HG03521 (cell line): ENCODE data around the gene MRPL11.
A peak's percentile ranks its signal among the peaks of the same experiment; 100 is the strongest.
"Not testable (repeated sequence)": the region's sequence is repeated elsewhere in the genome, so short reads cannot be mapped to it uniquely, and the experiment has no call there.

ENCODE experiments used
- ATAC-seq: cut with Tn5 transposase; IDR thresholded peaks from one replicate; pipeline ENCODE4 v1.9.1; 2021; ENCODE audit warnings: mild to moderate bottlenecking, moderate library complexity; ENCODE audit not compliant: unreplicated experiment

The MRPL11 gene

DNA sequence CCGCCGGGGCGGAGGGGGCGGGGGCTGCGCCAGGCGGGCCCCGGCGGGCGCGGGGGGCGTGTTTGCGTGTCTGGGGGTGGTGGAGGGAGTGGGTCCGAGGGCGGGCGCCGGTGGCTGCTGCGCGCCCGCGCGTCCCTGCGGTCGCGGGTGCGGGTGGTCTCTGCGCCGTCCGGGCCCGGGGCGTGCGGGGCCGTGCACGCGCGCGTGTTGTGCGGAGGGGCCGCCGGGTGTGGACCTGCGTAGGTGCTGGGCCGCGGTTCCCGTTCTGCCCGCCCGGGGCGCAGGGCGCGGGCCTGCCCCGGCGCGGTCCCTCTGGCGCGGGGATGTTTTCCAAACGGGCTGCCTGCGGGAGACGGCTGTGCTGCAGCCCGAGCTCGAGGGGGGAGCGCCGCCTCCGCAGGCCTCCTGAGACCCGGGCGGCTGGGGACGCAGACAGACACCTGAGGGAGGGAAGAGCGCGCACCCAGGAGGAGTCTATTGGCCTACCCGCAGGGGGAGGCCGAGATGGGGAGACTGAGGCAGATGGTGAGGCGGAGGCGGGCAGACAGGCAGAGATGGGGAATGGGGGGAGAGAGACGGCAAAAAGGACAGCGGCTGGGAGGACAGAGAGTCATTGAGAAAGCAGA, 28.5 kb upstream of the MRPL11 start:
- peak; percentile 30 for ATAC-seq

- ATAC-seq, result peak; percentile 84
These were observed 27.8 kb upstream of the MRPL11 start, which contains the start of gene PELI3 for GRCh38 chr11:66466225-66467033. Gene PELI3, plus strand, starts transcription at chr11:66466905. Its CDS starts 1,224 bp downstream, at chr11:66468129.

- no peak for ATAC-seq
These were observed 27.0 kb upstream of the MRPL11 start for GRCh38 chr11:66465373-66466224.

DNA sequence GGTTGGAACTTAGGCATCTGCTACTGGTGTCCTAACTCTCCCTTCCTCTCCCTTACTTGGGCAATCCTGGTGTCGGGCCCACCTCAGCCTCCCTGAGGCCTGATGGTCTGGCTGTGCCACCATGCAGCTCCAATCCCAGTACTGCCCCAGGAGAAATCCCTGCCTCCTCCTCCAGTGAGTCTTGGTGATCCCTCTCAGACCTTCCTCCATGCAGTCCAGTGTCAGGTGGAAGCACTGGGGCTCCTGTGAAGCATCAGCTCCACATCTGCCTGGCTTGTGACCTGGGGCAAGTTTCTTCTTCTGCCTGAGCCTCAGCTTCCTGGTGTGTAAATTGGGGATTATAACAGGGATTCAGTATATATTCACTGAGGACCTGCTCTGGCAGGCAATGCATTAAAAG, 26.3 kb upstream of the MRPL11 start:
- no peak for ATAC-seq

GRCh38 chr11:66464116-66464515, 25.5 kb upstream of the MRPL11 start:
- ATAC-seq, result not testable (repeated sequence)

- ATAC-seq, result no peak
These were observed 24.3 kb upstream of the MRPL11 start for GRCh38 chr11:66462911-66463310.

GRCh38 chr11:66462010-66462409, 23.4 kb upstream of the MRPL11 start:
- no peak for ATAC-seq

GRCh38 chr11:66459138-66459778, 20.6 kb upstream of the MRPL11 start:
- no peak for ATAC-seq

- ATAC-seq, result no peak
These were observed 19.2 kb upstream of the MRPL11 start for GRCh38 chr11:66457826-66458225.

DNA sequence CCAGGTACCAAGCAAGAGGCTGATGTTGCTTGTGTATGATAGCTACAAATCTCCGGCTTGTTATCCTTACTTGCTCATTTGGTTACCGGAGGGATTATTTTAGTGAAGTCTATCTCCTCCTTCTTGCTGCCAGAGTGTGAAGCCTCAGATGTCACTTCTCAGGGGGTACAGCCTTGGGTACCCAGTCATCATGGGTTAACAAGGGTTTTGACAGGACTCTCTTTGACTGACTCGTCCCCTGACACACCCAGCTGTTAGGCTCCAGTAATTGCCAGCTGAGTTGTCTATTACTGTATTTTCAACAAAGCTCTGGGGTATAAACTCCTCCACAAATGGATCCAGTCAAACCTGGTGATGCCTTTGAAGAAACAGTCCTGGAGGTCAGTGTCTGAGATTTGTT, 16.2 kb upstream of the MRPL11 start:
- no peak for ATAC-seq

DNA sequence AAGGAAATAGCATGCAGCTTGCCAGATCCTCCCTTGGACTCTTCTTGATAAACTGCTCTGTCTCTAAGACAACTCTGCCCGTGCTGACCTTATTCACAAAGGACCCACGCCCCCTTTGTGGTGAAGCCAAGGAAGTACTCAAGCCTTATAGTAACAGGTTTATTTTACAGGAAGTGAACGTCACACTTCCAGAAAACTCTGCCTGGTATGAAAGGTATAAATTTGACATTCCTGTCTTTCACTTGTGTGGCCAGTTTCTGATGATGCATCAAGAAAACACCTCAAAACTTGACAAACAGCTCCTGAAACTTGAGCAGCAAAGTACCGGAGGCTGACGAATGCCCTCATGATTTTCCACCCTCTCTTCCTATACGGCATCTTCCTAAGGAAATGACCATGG, 15.6 kb upstream of the MRPL11 start:
- no peak for ATAC-seq

DNA sequence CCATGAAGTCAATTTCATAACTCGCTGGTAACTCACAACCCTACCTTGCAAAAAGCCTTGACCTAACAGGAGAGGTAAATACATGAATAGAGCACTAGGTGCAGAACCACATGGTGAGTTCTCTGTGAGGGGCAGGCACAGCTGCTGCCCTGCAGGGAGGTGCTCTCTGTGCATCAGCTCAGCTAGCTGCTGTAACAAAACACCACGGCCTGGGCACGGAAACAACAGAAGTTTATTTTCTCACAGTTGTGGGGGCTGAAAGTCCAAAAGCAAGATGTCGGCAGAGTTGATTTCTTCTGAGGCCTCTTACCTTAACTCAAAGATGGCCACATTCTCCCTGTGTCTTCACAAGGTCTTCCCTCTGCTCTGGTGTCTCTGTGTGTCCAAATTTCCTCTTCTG, 13.0 kb upstream of the MRPL11 start:
- no peak for ATAC-seq

DNA sequence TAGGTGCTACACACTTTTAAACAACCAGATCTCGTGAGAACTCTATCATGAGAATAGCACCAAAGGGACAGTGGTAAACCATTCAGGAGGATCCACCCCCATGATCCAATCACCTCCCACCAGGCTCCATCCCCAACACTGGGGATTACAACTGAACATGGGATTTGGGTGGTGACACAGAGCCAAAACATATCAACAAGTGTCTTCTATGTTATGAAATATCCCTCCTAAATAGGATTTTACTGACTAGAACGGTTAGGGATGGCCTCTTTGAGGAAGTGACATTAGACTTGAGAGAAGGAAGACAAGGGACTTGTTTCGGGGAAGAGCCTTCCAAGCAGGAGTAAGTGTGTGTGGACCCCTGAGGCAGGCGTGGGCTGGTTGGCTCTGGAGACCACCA, 11.9 kb upstream of the MRPL11 start:
- no peak for ATAC-seq

- ATAC-seq, result no peak
These were observed 9.9 kb upstream of the MRPL11 start for GRCh38 chr11:66448523-66448922.

DNA sequence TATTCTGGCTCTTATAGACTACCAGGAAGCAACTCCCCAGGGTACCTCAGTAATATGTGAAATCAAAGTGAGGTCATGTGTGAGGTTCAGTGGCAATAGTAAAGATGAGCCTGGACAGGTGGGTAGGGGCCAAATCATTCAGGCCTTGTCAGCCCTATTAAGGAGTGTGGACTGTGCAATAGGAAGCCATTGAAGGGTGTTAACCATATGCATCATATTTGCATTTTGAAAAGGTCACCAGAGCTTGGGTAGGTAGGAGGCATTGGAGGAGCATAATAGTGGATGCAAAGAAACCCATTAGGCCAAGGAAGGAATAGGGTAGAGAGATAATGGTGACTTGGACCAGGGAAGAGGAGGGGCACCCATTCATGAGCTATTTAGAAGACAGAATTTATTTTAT, 8.4 kb upstream of the MRPL11 start:
- ATAC-seq, result no peak

- no peak for ATAC-seq
These were observed 5.0 kb upstream of the MRPL11 start for GRCh38 chr11:66443602-66444001.

DNA sequence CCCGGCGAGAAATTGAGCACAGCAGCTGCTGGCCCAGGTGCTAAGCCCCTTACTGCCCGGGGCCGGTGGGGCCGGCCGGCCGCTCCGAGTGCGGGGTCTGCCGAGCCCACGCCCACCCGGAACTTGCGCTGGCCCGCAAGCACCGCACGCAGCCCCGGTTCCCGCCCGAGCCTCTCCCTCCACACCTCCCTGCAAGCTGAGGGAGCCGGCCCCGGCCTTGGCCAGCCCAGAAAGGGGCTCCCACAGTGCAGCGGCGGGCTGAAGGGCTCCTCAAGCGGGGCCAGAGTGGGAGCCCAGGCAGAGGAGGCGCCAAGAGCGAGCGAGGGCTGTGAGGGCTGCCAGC, 2.3 kb upstream of the MRPL11 start:
- not testable (repeated sequence) for ATAC-seq

- ATAC-seq, result not testable (repeated sequence)
These were observed 1.7 kb upstream of the MRPL11 start for GRCh38 chr11:66440101-66440939.

DNA sequence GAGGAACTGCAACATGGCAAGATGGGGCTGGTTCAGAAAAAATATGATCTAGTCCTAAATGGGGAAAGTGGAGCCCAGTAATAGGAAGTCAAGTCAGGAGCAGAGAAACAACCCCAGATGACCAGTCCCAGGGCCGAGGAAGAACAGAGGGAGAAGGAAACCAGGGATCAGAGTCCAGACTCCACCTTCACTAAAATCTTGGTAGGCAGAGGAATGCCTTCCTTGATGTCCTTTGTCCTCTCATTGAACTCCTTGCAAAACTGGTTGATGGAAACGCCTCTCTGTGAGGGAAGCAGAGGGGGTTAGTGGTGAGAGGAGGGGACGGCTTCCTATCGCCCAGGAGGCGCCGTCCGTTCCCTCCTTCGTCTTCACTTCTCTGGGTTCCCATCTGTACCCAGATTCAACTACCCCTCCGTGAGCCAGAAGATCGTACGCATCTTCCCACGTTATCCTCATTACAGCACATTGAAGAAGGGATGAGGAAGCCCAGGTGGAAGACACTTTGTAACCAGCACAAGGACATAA, 607 bp downstream of the MRPL11 start:
- no peak for ATAC-seq

- no peak for ATAC-seq
These were observed 6.1 kb downstream of the MRPL11 start for GRCh38 chr11:66432597-66432996.
